HEK293T (cell line): Measurements from ENCODE around the gene TMEM132D.

ENCODE experiments used
- CTCF ChIA-PET: fragments of 350-600 bp; formaldehyde crosslinking; extraction: SDS; loops from one replicate; lab custom pipeline; 2021; ENCODE audit warnings: antibody characterized with exemption, inconsistent platforms; lab: Yijun Ruan, JAX
- POLR2A ChIA-PET: fragments of 350-600 bp; formaldehyde crosslinking; extraction: SDS; loops from one replicate; lab custom pipeline; 2020; ENCODE audit warnings: antibody characterized with exemption, inconsistent platforms; lab: Yijun Ruan, JAX
- DNase-seq: peaks from one replicate; pipeline ENCODE4 v3.0.0; 2012; ENCODE audit warnings: mixed read lengths; ENCODE audit errors: extremely low spot score
- ARNT ChIP-seq: fragments of 450-650 bp; IDR thresholded peaks from 2 replicates; pipeline ENCODE4 v1.6.1; 2017; ENCODE audit warnings: mild to moderate bottlenecking
- BHLHE40 ChIP-seq: fragments of 450-650 bp; IDR thresholded peaks from 2 replicates; pipeline ENCODE4 v1.6.1; 2016; ENCODE audit warnings: mild to moderate bottlenecking, moderate library complexity, borderline replicate concordance
- CTBP1 ChIP-seq: fragments of 450-650 bp; IDR thresholded peaks from 2 replicates; pipeline ENCODE4 v1.6.1; 2016; ENCODE audit warnings: borderline replicate concordance
- ELF4 ChIP-seq: fragments of 450-650 bp; IDR thresholded peaks from 2 replicates; pipeline ENCODE4 v1.6.1; 2017; ENCODE audit warnings: antibody characterized with exemption
- FOXA1 ChIP-seq: fragments of 450-650 bp; IDR thresholded peaks from 2 replicates; pipeline ENCODE4 v1.6.1; 2016; ENCODE audit warnings: mild to moderate bottlenecking
- FOXK2 ChIP-seq: fragments of 450-650 bp; IDR thresholded peaks from 2 replicates; pipeline ENCODE4 v1.6.1; 2016; ENCODE audit warnings: mild to moderate bottlenecking
- FOXM1 ChIP-seq: fragments of 450-650 bp; IDR thresholded peaks from 2 replicates; pipeline ENCODE4 v1.6.1; 2017; ENCODE audit warnings: mild to moderate bottlenecking, borderline replicate concordance
- HDGF ChIP-seq: fragments of 450-650 bp; IDR thresholded peaks from 2 replicates; pipeline ENCODE4 v1.6.1; 2017; ENCODE audit warnings: antibody characterized with exemption, borderline replicate concordance
- L3MBTL2 ChIP-seq: fragments of 450-650 bp; conservative IDR thresholded peaks from 2 replicates; pipeline ENCODE4 v1.6.1; 2016; ENCODE audit warnings: mild to moderate bottlenecking
- LEF1 ChIP-seq: fragments of 450-650 bp; IDR thresholded peaks from 2 replicates; pipeline ENCODE4 v1.6.1; 2017; ENCODE audit warnings: mild to moderate bottlenecking, borderline replicate concordance
- NFRKB ChIP-seq: fragments of 450-650 bp; IDR thresholded peaks from 2 replicates; pipeline ENCODE4 v1.6.1; 2016; ENCODE audit warnings: mild to moderate bottlenecking, moderate library complexity
- PKNOX1 ChIP-seq: fragments of 450-650 bp; IDR thresholded peaks from 2 replicates; pipeline ENCODE4 v1.6.1; 2016
- SP1 ChIP-seq: fragments of 450-650 bp; IDR thresholded peaks from 2 replicates; pipeline ENCODE4 v1.6.1; 2017
- SUZ12 ChIP-seq: fragments of 450-650 bp; IDR thresholded peaks from 2 replicates; pipeline ENCODE4 v1.6.1; 2016; ENCODE audit warnings: mild to moderate bottlenecking
- TARDBP ChIP-seq: fragments of 450-650 bp; IDR thresholded peaks from 2 replicates; pipeline ENCODE4 v1.6.1; 2016
- ZNF384 ChIP-seq: fragments of 450-650 bp; IDR thresholded peaks from 2 replicates; pipeline ENCODE4 v1.6.1; 2016

The TMEM132D gene

GRCh38 chr12:129136694-129137325, 767.0 kb downstream of the TMEM132D start:
- ChIA-PET CTCF (no interaction called here), POLR2A (no interaction called here)
- TF ChIP-seq BHLHE40: no peak
- no peak for TF ChIP-seq ARNT
- TF ChIP-seq L3MBTL2: no peak
- TF ChIP-seq HDGF: no peak
- TF ChIP-seq CTBP1: no peak
- no peak for TF ChIP-seq ZNF384
- no peak for DNase-seq

- no peak for DNase-seq
- ChIA-PET CTCF (no interaction called here), POLR2A (no interaction called here)
- no peak for TF ChIP-seq FOXM1
- TF ChIP-seq TARDBP: no peak
- no peak for TF ChIP-seq NFRKB
- TF ChIP-seq CTBP1: no peak
- no peak for TF ChIP-seq ZNF384
These were observed 776.1 kb downstream of the TMEM132D start for GRCh38 chr12:129127771-129128170.

- TF ChIP-seq SP1: no peak
- TF ChIP-seq LEF1: no peak
- no peak for TF ChIP-seq ARNT
- no peak for TF ChIP-seq BHLHE40
- TF ChIP-seq CTBP1: no peak
- no peak for TF ChIP-seq NFRKB
- no peak for TF ChIP-seq SUZ12
- no peak for TF ChIP-seq FOXM1
- TF ChIP-seq FOXK2: no peak
- TF ChIP-seq HDGF: no peak
- TF ChIP-seq FOXA1: no peak
- ChIA-PET POLR2A (no interaction called here), CTCF (no interaction called here)
- DNase-seq: no peak
These were observed 776.6 kb downstream of the TMEM132D start for GRCh38 chr12:129127211-129127610.

- POLR2A ChIA-PET: no interaction called here
- no peak for DNase-seq
- no peak for TF ChIP-seq NFRKB
- CTCF ChIA-PET: no interaction called here
These were observed 784.3 kb downstream of the TMEM132D start for GRCh38 chr12:129119537-129119936.

- ChIA-PET CTCF (no interaction called here), POLR2A (no interaction called here)
- no peak for TF ChIP-seq ZNF384
- no peak for TF ChIP-seq ARNT
- TF ChIP-seq SP1: no peak
- no peak for TF ChIP-seq HDGF
- no peak for TF ChIP-seq SUZ12
- TF ChIP-seq NFRKB: no peak
- TF ChIP-seq ELF4: no peak
- TF ChIP-seq FOXA1: no peak
- TF ChIP-seq BHLHE40: no peak
- no peak for TF ChIP-seq TARDBP
- no peak for TF ChIP-seq LEF1
- TF ChIP-seq FOXM1: no peak
- no peak for TF ChIP-seq PKNOX1
- no peak for TF ChIP-seq FOXK2
- DNase-seq: no peak
These were observed 788.3 kb downstream of the TMEM132D start for GRCh38 chr12:129115558-129115957.

- ChIA-PET POLR2A (no interaction called here), CTCF (no interaction called here)
- no peak for DNase-seq
- TF ChIP-seq LEF1: no peak
These were observed 793.2 kb downstream of the TMEM132D start for GRCh38 chr12:129110575-129110974.

- no peak for DNase-seq
- ChIA-PET CTCF (no interaction called here), POLR2A (no interaction called here)
- TF ChIP-seq LEF1: no peak
- no peak for TF ChIP-seq ZNF384
- no peak for TF ChIP-seq FOXM1
- no peak for TF ChIP-seq FOXK2
- no peak for TF ChIP-seq BHLHE40
- no peak for TF ChIP-seq HDGF
These were observed 794.4 kb downstream of the TMEM132D start for GRCh38 chr12:129109174-129110001.

GRCh38 chr12:129106772-129107171, 797.1 kb downstream of the TMEM132D start:
- ChIA-PET POLR2A (no interaction called here), CTCF (no interaction called here)
- TF ChIP-seq ZNF384: no peak
- TF ChIP-seq L3MBTL2: no peak
- no peak for TF ChIP-seq FOXK2
- no peak for TF ChIP-seq ARNT
- TF ChIP-seq LEF1: no peak
- TF ChIP-seq PKNOX1: no peak
- TF ChIP-seq SUZ12: no peak
- TF ChIP-seq ELF4: no peak
- no peak for TF ChIP-seq CTBP1
- TF ChIP-seq SP1: no peak
- TF ChIP-seq BHLHE40: no peak
- no peak for TF ChIP-seq TARDBP
- no peak for TF ChIP-seq NFRKB
- no peak for TF ChIP-seq FOXM1
- no peak for DNase-seq
